ENCODE data around the gene ADGRG6. TPM values are rescaled to one million over a fixed set of nuclear protein-coding genes. Genes with fewer than 3 reads are reported as not detected.

The ADGRG6 gene
- total and polyA plus RNA-seq, 2 donors from 2014 or later, result 2.6 to 32.8 TPM

- no peaks in the 10 kb centered on the region for H3K4me1 ChIP-seq (ENCODE audit: control insufficient read depth in 2 of 3, insufficient read depth in 2 of 3, low read depth in 1 of 3, low read length in 3 of 3)
- no peak overlapping the region for H3K9ac ChIP-seq (ENCODE audit: low read length in 3 of 3)
- H3K36me3 ChIP-seq (ENCODE audit: control insufficient read depth in 2 of 3, insufficient read depth in 3 of 3, low read length in 3 of 3), result no peaks in the 10 kb centered on the region
- FAIRE-seq (no peak), DNase-seq (no peak)
- no peaks in the 10 kb centered on the region for H3K9me3 ChIP-seq (ENCODE audit: control insufficient read depth in 2 of 3, insufficient read depth in 1 of 3, low read length in 3 of 3)
- H3K27me3 ChIP-seq (ENCODE audit: control insufficient read depth, insufficient read depth, low read length), result no peaks in the 10 kb centered on the region
- intact Hi-C loops (cut with DNase I), result no loop called here
- no peak overlapping the region for H3K4me3 ChIP-seq (ENCODE audit: low read length in 3 of 3)
- no peak for TF ChIP-seq CTCF (IDR thresholded peaks at IDR 0.05; ENCODE audit: borderline replicate concordance, extremely low read depth, insufficient read depth)
- H3K27ac ChIP-seq (ENCODE audit: low read depth in 2 of 2, low read length in 2 of 2), result no peak overlapping the region
Measured at GRCh38 chr6:142478117-142478516, 176.3 kb downstream of the ADGRG6 start.

- H3K4me3 ChIP-seq (ENCODE audit: low read length in 3 of 3), result no peak overlapping the region
- H3K9me3 ChIP-seq (ENCODE audit: control insufficient read depth in 2 of 3, insufficient read depth in 1 of 3, low read length in 3 of 3), result no peaks in the 10 kb centered on the region
- no peaks in the 10 kb centered on the region for H3K27me3 ChIP-seq (ENCODE audit: control insufficient read depth, insufficient read depth, low read length)
- intact Hi-C loops (cut with DNase I), result no loop called here
- FAIRE-seq (no peak), DNase-seq (peak in 2 of 5 donors; percentile 19 to 34)
- H3K4me1 ChIP-seq (ENCODE audit: control insufficient read depth in 2 of 3, insufficient read depth in 2 of 3, low read depth in 1 of 3, low read length in 3 of 3), result no peaks in the 10 kb centered on the region
- TF ChIP-seq CTCF (IDR thresholded peaks at IDR 0.05; ENCODE audit: borderline replicate concordance, extremely low read depth, insufficient read depth), result no peak
- no peak overlapping the region for H3K27ac ChIP-seq (ENCODE audit: low read depth in 2 of 2, low read length in 2 of 2)
- H3K36me3 ChIP-seq (ENCODE audit: control insufficient read depth in 2 of 3, insufficient read depth in 3 of 3, low read length in 3 of 3), result no peaks in the 10 kb centered on the region
- H3K9ac ChIP-seq (ENCODE audit: low read length in 3 of 3), result no peak overlapping the region
Measured at GRCh38 chr6:142481466-142481865, 179.7 kb downstream of the ADGRG6 start.

- H3K9me3 ChIP-seq (ENCODE audit: control insufficient read depth in 2 of 3, insufficient read depth in 1 of 3, low read length in 3 of 3), result no peaks in the 10 kb centered on the region
- H3K4me3 ChIP-seq (ENCODE audit: low read length in 3 of 3), result no peak overlapping the region
- no peak for FAIRE-seq
- H3K9ac ChIP-seq (ENCODE audit: low read length in 3 of 3), result no peak overlapping the region
- no peaks in the 10 kb centered on the region for H3K27me3 ChIP-seq (ENCODE audit: control insufficient read depth, insufficient read depth, low read length)
- TF ChIP-seq CTCF (IDR thresholded peaks at IDR 0.05; ENCODE audit: borderline replicate concordance, extremely low read depth, insufficient read depth), result no peak
- intact Hi-C loops (cut with DNase I), result no loop called here
- H3K36me3 ChIP-seq (ENCODE audit: control insufficient read depth in 2 of 3, insufficient read depth in 3 of 3, low read length in 3 of 3), result no peaks in the 10 kb centered on the region
- no peak overlapping the region for H3K27ac ChIP-seq (ENCODE audit: low read depth in 2 of 2, low read length in 2 of 2)
- H3K4me1 ChIP-seq (ENCODE audit: control insufficient read depth in 2 of 3, insufficient read depth in 2 of 3, low read depth in 1 of 3, low read length in 3 of 3), result no peaks in the 10 kb centered on the region
- DNase-seq, result no peak
Measured at GRCh38 chr6:142482249-142482648, 180.4 kb downstream of the ADGRG6 start.

- intact Hi-C loops (cut with DNase I), result no loop called here
- Histone ChIP-seq H3K27ac (ENCODE audit: low read depth in 2 of 2, low read length in 2 of 2) (no peak overlapping the region), H3K9me3 (ENCODE audit: control insufficient read depth in 2 of 3, insufficient read depth in 1 of 3, low read length in 3 of 3) (no peaks in the 10 kb centered on the region), H3K27me3 (ENCODE audit: control insufficient read depth, insufficient read depth, low read length) (no peaks in the 10 kb centered on the region), H3K9ac (ENCODE audit: low read length in 3 of 3) (no peak overlapping the region), H3K36me3 (ENCODE audit: control insufficient read depth in 2 of 3, insufficient read depth in 3 of 3, low read length in 3 of 3) (no peaks in the 10 kb centered on the region), H3K4me3 (ENCODE audit: low read length in 3 of 3) (no peak overlapping the region), H3K4me1 (ENCODE audit: control insufficient read depth in 2 of 3, insufficient read depth in 2 of 3, low read depth in 1 of 3, low read length in 3 of 3) (no peaks in the 10 kb centered on the region)
- FAIRE-seq (no peak), DNase-seq (peak in 2 of 5 donors; percentile 5 to 36)
- no peak for TF ChIP-seq CTCF (IDR thresholded peaks at IDR 0.05; ENCODE audit: borderline replicate concordance, extremely low read depth, insufficient read depth)
Measured at GRCh38 chr6:142482974-142483373, 181.2 kb downstream of the ADGRG6 start.

All from kidney (tissue), 14 donors.